GM19463 (cell line): ENCODE results near the gene SECISBP2L.
A peak's percentile ranks its signal among the peaks of the same experiment; 100 is the strongest.
"Not testable (repeated sequence)": the region's sequence is repeated elsewhere in the genome, so short reads cannot be mapped to it uniquely, and the experiment has no call there.

Source experiments
- ATAC-seq: cut with Tn5 transposase; IDR thresholded peaks from one replicate; pipeline ENCODE4 v1.9.1; 2021; ENCODE audit warnings: mild to moderate bottlenecking, moderate library complexity; ENCODE audit not compliant: unreplicated experiment

SECISBP2L gene

DNA sequence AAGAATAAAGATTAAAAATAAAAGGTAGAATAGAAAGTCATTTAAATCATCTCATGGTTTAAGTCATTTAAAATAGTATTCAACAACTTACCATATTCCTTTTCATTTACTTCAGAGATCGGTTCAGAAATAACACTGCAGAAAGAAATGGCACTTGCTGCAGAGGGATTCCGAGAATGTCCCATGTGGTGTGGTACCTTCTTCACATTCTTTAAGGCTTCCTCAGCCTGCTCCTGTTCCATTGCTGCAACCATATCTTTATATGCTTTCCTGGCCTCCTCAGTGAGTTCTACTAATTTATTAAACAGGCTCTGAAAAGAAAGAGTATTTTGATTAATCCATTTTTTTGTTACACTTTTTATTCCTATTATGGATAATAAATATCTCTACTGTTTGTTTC lies 50.0 kb downstream of the SECISBP2L start:
- no peak for ATAC-seq

DNA sequence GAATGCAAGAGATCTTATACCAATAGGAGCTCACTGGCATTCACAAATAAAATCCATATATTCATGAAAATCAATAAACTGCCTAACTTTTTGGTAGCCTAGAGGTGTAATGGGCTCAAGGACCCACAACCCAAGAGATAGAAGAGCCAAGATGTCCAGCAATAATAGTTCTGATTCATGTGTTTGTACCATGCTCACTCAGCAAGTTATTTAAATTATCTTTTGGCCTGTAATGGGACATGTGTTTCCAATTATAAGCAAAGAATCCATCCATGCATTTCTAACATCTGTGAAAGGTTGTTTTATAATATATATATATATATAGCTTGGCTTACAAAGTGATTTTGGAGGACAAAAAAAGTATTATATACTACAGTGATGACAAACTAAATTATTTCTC lies 52.9 kb downstream of the SECISBP2L start:
- ATAC-seq, result no peak

DNA sequence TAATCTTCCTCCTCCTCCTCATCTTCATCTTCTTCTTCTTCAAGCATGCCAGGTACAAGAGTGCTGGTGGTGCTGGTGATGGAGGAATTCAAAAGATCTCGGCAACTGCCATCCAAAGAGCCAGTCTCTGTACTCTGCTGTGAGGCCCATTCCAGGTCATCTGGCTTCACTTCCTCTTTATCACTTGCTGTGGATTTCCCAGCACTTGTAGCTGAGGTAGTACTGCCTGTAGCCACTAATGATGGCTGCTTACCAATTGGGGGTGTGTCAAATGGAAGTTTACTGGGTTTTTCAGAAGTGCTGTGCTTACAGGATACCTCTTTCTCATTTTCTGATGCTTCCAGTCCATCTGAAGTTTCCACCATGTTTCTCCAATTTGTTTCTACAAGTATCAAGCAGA lies 53.7 kb downstream of the SECISBP2L start:
- ATAC-seq, result peak; percentile 93

DNA sequence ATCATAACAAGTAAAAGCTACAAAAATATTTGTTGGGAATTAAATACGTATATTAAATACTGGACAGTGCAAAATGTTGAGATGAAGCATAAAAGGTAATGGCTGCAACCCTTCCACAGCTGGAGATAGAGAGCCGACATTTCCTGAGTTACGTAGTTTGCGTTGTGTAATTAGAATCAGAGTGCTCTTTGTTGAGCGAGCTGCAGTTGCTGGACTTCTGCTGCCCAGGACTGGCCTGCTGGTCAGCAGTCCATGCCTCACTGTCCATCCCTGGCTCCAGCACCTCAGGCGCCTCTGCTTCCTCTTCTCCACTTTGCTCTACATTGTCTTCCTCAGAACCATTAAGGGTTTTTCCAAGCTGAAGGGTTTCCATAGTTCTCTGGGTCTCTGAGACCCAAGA lies 54.1 kb downstream of the SECISBP2L start:
- no peak for ATAC-seq

DNA sequence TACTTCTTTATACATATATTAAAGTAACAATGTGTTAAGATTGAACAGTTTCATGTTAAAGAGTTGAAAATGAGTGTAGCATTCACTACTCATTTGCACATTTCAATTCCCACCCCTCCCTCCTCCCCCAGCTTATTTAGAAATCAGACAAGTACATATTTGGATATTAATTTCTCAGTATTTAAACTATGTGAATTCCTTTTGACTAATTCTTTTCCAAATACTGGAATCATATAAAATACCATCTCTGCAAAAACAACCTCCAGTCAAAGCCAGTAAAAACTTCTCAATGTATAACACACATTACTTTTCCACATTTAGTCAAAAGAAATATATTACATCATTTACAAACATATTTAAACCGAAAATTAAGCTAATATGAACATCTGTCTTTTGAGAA lies 57.1 kb downstream of the SECISBP2L start:
- no peak for ATAC-seq

DNA sequence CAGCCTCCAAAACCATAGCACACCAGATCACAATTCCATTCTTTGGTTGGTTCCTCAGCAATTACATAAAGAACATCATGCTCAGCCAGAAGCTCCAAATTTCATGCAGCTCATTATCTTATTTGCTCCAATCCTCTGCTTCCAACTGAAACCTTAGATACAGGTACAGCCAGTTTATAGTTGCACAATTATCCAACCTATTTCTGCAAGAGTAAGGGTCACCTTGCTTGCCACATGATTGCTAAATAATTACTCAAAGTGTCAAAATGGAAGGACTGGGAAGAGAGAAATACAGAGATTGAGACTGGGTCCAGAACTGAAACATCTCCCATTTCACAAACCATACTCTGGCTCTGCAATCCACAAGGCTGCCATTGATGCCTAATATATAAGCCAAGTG lies 59.1 kb downstream of the SECISBP2L start:
- ATAC-seq, result no peak

DNA sequence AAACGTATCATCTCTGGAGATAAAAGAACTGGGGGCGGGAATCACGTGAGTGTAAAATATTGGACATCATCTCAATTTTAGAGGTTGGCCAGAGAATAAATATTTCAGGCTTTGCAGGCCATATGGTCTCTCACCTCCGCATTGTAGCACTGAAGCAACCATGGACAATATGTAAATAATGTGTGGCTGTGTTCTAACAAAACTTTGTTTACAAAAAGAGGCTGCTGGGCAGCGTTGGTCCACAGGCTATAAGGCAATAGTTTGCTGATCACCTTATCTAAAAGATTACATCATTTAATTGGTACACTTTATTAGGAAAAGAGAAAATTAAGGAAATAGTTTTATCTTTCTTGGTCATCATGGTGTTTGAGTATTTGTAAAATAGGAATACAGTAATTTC lies 60.0 kb downstream of the SECISBP2L start:
- no peak for ATAC-seq

DNA sequence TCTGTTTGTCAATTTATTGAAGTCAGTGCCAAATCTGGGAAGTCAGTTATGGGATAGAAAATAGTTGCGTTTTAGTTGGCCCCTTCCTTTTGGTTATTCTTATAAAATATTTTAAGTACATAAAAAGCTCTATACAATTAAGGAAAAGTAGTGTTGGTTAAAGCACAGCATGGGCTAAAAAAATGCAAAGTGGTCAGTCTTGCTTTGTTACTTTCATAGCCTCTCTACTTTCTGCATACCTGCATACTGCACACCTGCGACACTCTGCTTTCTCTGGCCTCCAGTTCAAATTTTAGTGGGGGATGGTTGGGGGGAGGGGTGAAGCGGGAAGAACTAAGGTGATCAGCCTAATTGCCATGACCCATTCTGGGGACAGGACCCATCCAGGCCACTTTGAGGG lies 60.7 kb downstream of the SECISBP2L start:
- no peak for ATAC-seq

DNA sequence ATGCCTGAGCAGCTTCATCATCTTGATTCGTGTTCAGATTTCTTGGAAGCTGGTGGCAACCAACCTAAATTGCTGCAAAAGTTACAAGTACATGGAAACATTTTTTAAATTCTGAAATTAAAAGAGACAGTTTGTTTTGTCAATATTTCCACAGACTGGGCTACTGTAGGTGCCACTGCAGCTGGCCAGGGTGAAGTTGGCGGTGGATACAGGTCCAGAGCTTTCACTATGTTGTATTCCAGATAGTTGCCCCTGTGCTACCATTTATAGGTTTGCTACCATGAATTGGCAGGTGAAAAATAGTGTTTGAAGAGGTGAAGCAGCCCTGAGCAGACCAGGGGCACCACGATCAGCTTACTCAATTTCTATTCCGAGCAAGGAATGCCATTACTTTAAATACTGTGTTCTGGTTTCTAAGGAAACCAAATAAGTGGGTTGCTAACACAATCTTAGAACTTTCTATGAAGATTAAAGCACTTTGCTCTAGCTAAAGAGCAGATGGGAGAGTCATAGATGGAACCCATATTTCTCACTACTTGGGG lies 61.4 kb downstream of the SECISBP2L start:
- ATAC-seq, result no peak

DNA sequence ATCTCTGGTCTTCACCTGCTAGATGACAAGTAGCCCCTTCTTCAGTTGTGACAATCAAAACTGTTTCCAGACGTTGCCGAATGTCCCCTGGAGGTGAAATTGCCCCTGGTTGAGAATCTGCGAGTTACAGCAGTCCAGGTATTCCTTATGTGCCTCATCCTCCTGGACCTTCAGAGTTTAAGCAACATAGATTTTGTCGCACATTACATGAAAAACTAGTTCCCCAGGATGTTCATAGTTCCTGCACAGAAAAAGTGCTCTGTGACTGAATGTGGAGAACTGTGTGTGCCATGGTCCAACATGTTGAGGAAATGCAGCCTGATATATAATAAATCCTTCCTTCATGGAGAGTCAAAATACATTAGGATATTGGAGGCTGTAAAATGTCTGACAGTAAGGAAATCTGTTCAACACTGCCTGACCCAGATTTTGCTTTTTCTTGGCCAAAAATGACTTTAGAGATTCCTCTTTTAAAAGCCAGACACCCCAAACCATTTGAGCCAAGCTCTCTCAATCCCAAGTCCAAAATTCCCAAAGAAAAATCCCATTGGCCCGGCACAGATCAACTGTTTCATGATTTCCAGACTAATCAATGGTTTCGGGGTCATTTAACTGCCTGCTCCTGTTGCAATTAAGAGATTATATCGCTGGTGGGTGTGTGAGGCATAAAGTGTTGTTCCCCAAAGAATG lies 62.1 kb downstream of the SECISBP2L start:
- no peak for ATAC-seq

DNA sequence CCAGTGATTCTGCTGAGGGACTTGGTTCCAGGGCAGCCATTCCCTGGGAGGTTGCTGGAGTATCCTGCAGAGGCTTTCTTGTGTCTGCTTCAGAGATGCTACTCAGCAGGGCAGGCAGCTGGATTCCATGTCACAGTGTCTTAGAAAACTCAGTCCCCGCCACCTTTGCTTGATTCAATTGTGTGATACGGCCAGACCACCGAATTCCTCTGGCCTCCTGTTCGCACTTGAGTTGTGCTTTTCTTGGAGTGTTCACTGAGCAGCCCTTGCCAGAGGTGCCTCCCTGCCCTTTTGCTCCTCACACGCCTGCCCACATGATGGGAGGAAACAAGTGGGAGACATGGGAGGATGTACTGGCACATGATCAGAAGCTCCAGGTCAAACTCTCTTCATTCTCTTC lies 62.9 kb downstream of the SECISBP2L start:
- no peak for ATAC-seq

DNA sequence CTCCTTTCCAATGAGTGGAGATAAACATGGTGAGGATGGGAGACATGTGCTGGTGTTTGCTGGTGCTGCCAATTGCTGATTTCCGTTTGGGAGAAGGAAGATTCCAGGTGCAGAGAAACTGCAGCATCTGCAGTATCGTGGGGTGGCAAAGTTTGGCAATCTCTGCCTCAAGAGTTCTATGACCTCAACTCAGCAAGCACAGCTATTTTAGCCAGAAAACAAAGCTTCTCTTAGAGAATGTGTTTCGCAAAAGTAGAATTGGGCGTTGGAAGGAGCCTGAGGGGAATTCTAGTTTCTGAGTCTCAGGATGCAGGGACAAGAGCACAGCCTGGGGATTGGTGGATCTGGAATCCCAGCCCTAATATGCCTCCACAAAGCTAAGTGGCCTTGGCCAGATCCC lies 64.3 kb downstream of the SECISBP2L start:
- no peak for ATAC-seq

DNA sequence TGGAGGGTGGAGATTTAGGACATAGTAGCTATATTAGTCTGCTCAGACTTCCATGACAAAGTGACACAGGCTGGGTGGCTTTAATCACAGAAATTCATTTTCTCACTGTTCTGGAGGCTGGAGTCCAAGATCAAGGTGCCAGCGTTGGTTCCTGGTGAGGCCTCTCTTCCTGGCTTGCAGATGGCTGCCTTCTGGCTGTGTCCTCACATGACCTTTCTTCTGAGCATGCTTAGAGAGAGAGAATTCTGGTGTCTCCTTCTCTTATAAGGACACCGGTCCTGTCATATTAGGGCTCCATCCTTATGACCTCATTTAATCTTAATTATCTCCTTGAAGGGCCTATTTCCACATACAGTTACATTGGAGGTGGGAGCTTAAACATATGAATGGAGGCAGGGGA lies 67.6 kb downstream of the SECISBP2L start:
- ATAC-seq, result no peak

DNA sequence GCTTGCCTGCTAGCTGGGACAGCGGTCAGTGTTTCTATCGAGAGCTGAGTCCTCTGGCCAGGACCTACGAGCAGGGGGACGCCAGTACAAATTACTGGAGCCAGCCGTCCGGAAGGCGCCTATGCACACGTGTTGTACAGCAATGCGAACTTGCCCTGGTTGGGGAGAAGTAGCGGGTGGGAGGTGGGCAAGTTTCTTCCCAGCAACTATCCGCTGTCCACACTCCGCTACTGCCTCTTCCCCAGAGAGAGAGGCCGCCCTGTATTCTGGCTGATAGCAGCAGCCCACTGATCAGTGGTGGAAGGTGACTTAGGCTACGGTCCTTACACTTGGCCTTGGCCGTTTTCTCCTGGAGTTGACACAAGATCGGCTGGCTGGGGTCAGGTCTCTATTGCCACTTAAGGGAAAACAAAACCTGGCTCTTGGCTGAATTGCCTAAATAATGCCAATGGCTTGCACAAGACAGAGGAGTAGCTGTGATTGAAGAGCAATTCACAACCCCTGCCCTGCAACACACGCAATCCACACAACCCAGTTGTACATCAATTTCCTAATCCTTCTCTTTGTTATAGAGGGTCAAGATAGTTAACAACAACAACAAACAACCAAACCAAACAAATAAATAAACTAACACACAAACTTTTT lies 69.7 kb downstream of the SECISBP2L start:
- no peak for ATAC-seq

DNA sequence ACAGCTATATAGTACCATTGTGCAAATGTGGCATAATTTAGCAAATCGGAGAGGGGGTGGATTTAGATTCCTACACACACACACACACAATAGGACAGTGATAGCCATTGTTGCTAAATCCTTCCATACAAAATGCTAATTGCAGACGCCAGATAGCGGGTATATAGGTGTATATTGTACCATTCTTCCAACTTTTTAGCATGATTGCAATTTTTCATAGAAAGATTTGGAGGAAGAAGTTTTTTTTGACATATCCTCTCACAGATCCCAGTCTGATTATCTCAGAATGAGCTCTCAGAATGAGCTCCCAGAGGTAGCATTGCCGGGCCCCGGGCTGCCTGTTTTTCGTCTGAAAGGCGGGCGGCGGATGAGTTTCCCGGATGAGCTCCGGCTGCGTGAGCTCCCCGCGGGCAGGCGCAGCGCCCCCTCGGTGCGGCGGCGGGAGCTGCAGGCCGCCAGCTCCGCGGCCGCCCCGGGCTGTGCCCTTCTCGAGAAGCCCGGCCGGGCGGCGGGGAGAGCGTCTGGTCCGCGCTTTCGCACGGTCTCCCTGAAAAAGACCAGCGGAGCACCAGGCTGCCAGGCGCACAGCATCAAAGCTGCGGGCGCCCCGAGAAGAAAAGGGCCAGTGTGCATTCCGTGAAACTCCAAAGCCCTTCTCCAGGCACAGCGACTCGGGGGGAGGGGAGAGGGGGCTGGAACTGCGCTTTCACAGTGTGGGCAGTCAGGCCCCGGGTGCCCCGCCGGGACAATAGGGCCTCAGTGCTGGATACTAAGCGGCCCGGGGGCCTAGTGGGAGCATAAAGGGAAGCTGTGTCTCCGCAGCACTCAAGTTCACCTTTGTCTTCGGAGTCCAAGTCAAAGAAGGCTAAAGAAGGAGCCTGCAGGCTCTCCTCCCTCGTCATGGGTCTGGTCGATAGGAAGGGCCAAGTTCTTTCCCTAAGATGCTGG lies 70.5 kb downstream of the SECISBP2L start:
- ATAC-seq, result peak; percentile 97

DNA sequence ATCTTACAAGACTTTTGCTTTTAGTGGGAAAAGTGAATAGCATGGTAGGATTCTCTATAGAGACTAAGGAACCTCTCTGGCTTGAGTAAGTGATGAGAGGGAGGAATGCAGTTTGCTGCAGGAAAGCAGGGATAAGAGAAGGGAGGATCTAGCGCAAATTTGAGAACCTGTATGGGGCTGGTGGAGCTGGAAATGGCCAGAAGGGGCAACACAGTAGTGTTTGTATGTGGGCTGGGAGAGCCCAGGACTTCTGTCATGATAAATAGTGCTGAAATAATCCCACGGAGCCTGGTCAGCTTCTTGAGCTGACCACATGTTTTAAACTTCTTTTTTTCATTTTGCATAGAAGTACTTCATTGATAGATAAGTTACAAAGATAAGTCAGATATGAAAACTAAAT lies 71.4 kb downstream of the SECISBP2L start:
- ATAC-seq, result no peak

DNA sequence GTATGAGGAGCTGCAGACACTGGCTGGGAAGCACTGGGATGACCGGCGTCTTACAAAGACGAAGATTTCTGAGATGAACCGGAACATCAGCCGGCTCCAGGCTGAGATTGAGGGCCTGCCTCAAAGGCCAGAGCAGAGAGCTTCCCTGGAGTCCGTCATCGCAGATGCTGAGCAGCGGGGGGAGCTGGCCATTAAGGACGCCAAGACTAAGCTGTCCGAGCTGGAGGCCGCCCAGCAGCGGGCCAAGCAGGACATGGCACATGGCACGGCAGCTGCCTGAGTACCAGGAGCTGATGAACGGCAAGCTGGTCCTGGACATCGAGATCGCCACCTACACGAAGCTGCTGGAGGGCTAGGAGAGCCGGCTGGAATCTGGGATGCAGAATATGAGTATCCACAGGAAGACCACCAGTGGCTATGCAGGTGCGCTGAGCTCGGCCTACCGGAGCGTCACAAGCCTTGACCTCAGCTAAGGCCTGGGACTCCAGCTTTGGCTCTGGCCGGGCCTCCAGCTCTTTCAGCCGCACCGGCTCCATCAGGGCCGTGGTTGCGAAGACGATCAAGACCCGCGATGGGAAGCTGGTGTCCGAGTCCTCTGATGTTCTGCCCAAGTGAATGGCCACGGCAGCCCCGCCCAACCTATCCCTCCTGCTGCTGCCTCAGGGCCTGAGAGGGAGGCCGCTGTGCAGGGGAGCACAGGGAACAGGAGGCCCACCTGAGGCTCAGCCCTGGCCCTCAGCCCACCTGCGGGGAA lies 73.3 kb downstream of the SECISBP2L start:
- no peak for ATAC-seq

DNA sequence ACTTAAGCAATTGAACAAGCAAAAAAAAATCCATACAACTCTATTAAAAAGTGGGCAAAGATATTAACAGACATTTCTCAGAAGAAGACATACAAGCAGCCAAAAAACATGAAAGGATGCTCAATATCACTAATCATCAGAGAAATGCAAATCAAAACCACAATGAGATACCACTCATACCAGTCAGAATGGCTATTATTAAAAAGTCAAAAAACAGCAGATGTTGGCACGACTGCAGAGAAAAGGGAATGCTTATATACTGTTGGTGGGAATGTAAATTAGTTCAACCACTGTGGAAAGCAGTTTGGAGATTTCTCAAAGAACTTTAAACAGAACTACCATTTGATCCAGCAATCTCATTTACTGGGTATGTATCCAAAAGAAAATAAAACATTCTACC lies 75.3 kb downstream of the SECISBP2L start:
- not testable (repeated sequence) for ATAC-seq

DNA sequence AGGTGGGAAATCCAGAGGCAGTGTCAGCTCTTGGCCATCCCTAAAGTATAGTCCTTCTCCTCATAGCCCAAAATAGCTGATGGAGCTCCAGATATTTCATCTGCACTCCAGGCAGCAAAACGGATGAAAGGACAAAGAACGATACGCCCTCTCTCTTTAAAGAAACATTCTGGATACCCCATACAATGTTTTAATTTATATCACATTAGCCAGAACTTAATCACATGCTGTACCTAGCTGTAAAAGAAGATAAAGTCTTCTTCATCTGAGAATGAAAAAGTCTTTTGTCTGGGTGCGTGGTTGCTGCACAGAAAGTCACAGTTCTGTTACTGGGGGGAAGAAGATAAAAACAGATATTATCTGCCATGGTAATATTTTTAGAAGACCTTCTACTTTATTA lies 78.2 kb downstream of the SECISBP2L start:
- no peak for ATAC-seq

DNA sequence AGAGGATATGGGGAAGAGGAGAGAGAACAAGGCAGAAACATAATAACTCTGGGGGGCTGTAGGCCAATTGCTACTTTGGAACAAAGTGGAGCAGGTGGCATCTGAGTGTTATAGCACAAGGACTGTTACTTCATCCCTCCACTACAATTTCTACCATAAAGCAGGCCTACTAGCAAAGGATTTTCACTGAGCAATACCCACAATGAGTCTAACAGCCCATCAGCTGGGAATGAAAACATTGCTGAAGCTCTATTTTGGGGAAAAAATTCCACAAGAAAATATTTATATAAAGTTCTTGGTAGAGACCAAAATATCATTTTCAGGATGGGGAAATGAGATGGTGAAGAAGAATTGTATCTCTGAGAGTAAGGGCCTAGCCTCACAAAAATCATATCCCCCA lies 78.9 kb downstream of the SECISBP2L start:
- ATAC-seq, result no peak
